Measurements from ENCODE around the gene RARS1. TPM values are rescaled to one million over a fixed set of nuclear protein-coding genes. Genes with fewer than 3 reads are reported as not detected.

The RARS1 gene
- total RNA-seq, 1 donor from 2014 or later: 279 TPM

DNA sequence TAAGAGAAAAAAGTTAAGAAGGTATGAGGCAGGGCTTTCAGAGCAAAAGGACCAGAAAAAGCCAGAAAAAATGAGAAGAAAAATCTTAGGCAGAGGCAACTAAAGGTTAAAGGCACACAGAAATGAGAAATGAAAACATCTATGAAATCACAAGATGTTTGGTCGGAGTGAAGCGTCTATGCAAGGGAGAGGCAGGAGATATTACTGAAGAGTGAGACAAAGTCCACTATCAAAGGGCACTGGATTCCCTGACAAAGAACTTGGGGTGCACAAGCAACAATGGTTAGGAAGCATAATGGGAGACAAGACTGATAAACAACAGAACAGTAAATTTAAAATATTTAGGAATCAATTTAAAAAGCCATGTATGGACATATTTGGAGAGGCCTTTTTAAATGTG lies 76.0 kb downstream of the RARS1 start:
- DNase-seq: no peak

- no peak for DNase-seq
Observed at GRCh38 chr5:168563959-168564358, 77.7 kb downstream of the RARS1 start.

GRCh38 chr5:168568738-168569137 lies 82.5 kb downstream of the RARS1 start:
- no peak for DNase-seq

Small RNA genes lying within 50 kb of the gene (small RNA-seq; reads per million reads assigned to genes)
- 1.2 reads per million, percentile 76 among the genes with 10 or more reads in this experiment for gene MIR103A1

Other genes with a start within 250 kb of the RARS1 start
- 116 TPM for gene WWC1, start 194.8 kb upstream of the RARS1 start, total RNA-seq
- gene FBLL1, start 42.8 kb downstream of the RARS1 start, total RNA-seq: 54.9 TPM
- gene PANK3, start 92.9 kb downstream of the RARS1 start, total RNA-seq: 293 TPM